ENCODE results near the gene CPSF6.
"Not testable (repeated sequence)": the region's sequence is repeated elsewhere in the genome, so short reads cannot be mapped to it uniquely, and the experiment has no call there.

The CPSF6 gene

GRCh38 chr12:69258655-69259054 is 19.3 kb downstream of the CPSF6 start:
- no peak for DNase-seq (ENCODE audit: low read depth)

GRCh38 chr12:69262264-69262974 is 23.1 kb downstream of the CPSF6 start:
- DNase-seq (ENCODE audit: low read depth) = no peak

DNA sequence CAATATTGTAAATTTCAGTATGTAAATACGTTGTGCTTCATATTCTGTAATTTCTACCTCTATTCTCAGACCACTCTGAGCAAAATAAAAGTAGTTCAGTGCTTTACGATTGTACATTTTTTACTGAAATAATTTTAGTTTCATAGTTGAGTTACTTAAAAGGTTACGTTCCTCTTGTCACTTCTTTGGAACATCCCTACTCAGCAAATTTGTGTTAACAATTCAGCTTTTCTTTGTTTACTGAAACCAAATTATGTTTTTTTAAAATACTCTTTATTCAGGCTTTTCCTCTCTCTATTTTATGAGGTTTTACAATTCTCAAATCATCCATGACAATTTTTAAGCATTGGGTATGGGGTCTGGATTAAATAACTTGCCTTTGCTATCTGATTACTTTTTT is 25.8 kb downstream of the CPSF6 start:
- DNase-seq (ENCODE audit: low read depth) = no peak

- not testable (repeated sequence) for DNase-seq (ENCODE audit: low read depth)
Measured at GRCh38 chr12:69265633-69266032, 26.3 kb downstream of the CPSF6 start.

DNA sequence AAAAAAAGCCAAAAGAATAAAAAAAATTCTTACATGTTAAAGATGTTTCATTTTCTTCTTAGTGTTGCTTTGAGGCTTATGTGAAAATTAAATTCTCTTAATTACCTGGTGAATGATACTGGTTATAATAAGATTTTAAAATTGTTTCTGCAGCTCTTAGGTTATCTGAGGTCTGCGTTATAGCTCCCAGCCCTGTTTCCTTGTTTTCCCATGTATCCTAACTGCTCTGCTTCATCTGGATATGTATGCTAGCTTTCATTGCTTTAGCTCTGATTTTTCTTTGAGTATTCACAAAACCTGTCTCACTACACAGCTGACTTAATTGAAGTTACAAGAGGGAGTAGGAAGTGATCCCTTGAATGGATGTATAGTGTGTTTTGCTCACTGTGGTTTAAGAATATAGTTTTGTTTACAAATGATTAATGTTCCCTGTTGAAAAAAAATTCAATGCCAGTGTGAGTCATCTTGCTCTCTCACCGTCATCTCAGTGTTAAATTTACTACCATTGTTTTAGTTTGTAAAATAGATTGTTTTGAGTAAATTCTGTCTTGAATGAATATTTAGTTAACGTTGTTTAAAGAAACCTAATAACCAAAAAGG is 26.8 kb downstream of the CPSF6 start:
- no peak for DNase-seq (ENCODE audit: low read depth)

DNA sequence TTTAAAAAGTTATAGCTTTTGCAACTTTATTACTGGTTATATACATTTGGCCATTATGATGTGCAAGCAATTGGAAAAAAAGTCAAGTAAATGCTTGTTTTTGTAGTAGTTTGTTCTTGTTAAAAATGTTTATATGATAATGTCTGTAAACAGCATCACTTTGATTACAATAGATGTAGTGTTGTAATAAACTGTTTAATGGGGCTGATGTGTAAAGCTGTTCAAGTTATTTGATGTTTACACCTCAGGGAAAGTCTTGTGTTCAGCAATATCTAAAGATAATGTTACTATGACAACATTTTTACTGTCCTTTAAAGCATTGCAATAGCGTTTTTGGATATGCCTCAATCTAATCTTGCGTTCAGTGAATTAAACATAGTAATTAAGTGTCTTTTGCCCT is 30.4 kb downstream of the CPSF6 start:
- no peak for DNase-seq (ENCODE audit: low read depth)

GRCh38 chr12:69272511-69272910 is 33.1 kb downstream of the CPSF6 start:
- DNase-seq (ENCODE audit: low read depth) = no peak

DNA sequence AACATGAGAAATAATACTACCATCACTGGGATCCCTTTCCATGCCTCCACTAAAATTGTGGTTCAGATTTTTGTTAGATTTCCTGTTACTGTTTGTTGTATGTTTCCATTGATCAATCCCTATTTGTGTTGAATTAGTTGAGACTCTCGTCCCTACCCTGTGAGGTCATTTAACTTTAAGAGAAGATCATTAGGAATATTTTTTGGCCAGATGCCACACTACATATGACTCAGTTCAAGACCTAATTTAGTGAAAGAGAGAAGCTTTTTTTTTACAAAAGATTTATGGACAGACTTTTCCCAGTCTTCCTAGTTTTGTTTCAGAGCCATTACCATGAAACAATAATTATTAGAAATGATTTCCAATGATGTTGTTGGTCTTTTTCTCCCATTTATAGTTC is 35.5 kb downstream of the CPSF6 start:
- DNase-seq (ENCODE audit: low read depth) = no peak

DNA sequence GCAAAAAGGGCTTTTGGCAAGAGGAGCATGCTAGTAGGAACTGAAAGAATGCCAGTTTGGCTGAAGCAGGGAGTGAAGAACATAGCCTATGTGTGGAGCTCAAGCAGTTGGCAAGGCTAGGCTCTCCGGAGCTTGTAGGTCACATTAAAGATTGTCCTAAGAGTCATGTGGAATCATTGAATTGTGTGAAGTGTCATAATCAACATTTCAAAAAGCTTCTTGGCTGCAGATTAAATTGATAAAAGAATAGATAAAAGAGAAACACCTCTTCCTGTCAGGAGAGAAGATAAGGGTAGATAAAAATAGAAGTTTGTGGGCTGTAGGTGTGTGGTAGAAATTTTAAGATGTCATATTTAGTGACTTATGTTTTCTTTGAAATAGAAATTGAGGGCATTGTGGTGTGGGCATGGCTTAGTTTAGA is 36.1 kb downstream of the CPSF6 start:
- no peak for DNase-seq (ENCODE audit: low read depth)

DNA sequence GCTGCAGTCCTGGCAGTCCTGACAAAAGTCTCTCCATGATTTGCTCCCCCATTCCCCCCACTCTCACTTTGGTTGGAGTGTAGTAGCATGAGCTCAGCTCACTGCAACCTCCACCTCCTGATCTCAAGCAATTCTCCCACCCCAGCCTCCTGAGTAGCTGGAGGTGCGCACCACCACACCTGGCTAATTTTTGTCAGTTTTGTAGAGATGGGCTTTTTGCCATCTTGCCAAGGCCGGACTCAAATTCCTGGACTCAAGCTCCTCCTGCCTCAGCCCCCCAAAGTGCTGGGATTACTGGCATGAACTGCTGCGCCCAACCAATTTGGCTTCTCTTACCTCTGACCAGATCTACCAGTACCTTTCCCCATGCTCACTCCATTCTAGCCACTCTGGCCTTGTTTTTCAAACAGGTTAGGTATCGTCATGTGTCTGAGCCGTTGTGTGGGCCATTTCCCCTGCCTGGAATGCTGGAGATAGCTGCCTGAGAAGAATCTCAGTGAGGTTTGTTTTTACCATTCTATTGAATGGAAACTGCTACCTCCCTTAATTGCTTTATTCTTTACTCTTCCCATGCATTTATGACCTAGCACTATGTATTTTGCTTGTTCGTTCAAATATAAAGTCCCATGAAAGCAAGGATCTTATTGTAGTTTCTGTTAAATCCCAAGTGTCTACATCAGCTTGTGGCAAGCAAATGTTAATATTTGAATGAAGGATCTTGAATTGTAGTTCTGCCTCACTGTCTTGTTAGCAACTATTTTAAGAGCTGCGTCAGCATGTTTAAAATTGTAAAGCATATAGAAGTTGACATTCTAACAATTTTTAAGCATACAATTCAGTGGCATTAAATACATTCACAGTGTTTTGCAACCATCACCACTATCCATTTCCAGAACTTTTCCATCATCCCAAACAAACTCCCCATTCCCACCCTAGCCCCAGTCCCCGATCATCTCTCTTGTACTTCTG is 39.7 kb downstream of the CPSF6 start:
- no peak for DNase-seq (ENCODE audit: low read depth)

GRCh38 chr12:69284131-69284530 is 44.8 kb downstream of the CPSF6 start:
- DNase-seq (ENCODE audit: low read depth) = no peak

DNA sequence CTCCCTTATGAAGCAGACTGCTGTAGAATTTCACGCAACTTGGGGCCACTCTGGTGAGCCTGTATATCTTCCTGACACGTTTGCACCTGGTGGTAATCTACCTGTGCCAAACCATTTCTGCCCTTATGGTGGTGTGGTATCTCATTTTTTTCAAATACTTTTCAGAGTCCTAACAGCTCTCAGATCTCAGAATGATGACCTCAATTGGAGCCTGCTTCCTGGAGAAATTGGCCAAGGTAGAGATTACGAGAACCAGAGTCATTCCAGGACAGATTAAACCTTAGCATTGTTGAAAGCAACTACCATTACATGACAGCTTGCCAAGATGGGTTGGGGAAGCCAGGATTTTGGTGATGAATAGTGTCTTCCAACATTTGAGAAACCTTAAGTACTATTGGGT is 48.2 kb downstream of the CPSF6 start:
- no peak for DNase-seq (ENCODE audit: low read depth)

DNA sequence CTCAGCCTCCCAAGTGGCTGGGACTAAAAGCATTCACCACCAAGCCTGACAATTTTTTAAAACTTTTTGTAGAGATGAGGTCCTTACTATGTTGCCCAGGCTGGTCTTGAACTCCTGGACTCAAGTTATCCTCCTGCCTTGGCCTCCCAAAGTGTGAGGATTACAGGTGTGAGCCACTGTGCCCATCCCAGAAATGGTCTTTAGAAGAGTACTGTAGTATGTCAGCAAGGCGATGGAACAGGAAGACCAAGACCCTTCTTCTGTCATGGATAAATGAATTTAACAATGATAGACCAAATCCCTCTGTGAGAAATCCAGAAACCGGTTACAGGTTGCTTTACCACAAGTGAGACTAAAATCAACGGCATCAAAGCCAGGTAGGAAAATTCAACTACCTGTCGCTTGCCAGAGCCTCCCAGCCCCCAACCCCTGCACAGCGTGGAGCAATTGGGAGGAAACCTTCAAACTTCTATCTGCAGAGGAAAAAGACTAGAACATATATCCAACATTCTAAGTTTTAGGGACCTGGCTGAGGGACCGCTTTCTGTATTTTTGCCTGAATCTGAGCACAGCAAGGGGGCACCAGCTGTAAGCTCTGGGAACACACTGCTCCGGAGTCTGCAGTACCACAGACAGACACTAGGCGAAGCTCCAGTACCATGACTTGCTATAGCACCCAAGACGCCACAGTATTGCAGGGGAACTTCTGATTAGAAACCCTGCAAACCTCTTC is 51.3 kb downstream of the CPSF6 start:
- peak; percentile 72 for DNase-seq (ENCODE audit: low read depth)

- no peak for DNase-seq (ENCODE audit: low read depth)
Measured at GRCh38 chr12:69291278-69291593, 51.9 kb downstream of the CPSF6 start.

GRCh38 chr12:69298133-69298532 is 58.8 kb downstream of the CPSF6 start:
- DNase-seq (ENCODE audit: low read depth) = no peak

DNA sequence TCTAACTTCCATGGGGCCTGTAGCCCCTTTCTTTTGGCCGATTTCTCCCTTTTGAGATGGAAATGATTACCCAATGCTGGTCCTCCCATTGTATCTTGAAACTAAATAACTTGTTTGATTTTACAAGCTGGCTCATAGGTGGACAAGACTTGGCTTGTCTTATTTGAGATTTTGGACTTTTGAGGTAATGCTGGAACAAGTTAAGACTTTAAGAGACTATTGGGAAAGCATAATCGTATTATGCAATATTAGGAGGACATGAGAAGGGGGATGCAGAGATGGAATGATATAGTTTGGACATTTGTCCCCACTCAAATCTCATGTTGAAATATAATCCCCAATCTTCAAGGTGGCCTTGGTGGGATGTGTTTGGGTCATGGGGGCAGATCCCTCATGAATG is 59.6 kb downstream of the CPSF6 start:
- no peak for DNase-seq (ENCODE audit: low read depth)

- DNase-seq (ENCODE audit: low read depth) = no peak
Measured at GRCh38 chr12:69304284-69304683, 64.9 kb downstream of the CPSF6 start.

DNA sequence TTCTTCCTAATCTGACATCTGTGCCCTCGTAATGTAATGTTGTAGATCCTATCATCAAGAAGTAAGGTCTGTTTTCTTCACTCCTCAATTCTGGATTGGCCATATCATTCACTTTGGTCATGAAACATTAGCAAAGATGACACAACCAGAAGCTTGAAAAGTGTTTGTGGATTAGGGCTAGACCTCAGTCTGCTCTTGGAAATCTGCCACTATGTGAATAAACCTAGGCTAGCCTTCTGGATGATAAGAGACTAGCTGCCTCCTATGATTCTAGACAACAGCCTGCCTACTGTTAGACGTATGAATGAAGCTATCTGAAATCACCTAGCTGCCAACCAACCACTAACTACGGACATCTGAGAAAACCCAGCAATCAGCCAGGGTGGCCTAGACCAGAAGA is 70.1 kb downstream of the CPSF6 start:
- DNase-seq (ENCODE audit: low read depth) = no peak

DNA sequence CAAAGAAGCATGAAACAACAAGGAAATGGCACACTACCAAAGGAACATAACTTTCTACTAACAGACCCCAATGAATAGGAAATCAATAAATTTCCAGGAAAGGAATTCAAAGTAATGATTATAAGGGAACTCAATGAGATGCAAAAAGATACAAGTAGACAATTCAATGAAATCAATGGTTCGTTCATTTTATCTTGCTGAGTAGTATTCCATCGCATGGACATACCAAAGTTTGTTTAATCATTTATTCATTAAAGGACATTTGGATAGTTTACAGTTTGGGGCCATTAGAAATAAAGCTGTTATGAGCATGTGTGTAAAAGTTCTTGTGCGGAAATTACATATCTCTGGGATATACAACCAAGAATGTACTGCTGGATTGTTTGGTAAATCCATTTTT is 73.8 kb downstream of the CPSF6 start:
- DNase-seq (ENCODE audit: low read depth) = no peak

GRCh38 chr12:69316784-69317183 is 77.4 kb downstream of the CPSF6 start:
- DNase-seq (ENCODE audit: low read depth) = not testable (repeated sequence)

- DNase-seq (ENCODE audit: low read depth) = not testable (repeated sequence)
Measured at GRCh38 chr12:69317233-69317632, 77.9 kb downstream of the CPSF6 start.

DNA sequence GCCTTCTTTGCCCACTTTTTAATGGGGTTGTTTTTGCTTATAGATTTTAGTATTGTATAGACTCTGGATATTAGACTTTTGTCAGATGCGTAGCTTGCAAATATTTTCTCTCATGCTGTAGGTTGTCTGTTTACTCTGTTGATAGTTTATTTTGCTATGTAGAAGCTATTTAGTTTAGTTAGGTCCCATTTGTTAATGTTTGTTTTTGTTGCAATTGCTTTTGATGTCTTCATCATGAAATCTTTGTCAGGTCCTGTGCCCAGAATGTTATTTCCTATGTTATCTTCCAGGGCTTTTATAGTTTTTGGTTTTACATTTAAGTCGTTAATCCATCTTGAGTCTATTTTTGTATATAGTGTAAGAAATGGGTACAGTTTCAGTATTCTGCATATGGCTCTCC is 78.9 kb downstream of the CPSF6 start:
- DNase-seq (ENCODE audit: low read depth) = no peak

Measured in stimulated activated CD4-positive, alpha-beta T cell treated with anti-CD3 and anti-CD28 coated beads, Interleukin-2, amount 100 ng/mL, for 4 hours (primary cell).